ENCODE data around the gene CLCN7.

- TF ChIP-seq, protein P1, sequence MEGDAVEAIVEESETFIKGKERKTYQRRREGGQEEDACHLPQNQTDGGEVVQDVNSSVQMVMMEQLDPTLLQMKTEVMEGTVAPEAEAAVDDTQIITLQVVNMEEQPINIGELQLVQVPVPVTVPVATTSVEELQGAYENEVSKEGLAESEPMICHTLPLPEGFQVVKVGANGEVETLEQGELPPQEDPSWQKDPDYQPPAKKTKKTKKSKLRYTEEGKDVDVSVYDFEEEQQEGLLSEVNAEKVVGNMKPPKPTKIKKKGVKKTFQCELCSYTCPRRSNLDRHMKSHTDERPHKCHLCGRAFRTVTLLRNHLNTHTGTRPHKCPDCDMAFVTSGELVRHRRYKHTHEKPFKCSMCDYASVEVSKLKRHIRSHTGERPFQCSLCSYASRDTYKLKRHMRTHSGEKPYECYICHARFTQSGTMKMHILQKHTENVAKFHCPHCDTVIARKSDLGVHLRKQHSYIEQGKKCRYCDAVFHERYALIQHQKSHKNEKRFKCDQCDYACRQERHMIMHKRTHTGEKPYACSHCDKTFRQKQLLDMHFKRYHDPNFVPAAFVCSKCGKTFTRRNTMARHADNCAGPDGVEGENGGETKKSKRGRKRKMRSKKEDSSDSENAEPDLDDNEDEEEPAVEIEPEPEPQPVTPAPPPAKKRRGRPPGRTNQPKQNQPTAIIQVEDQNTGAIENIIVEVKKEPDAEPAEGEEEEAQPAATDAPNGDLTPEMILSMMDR (conservative IDR thresholded peaks at IDR 0.05; ENCODE audit: low read depth in 2 of 2) = no peak
- no peak for TF ChIP-seq EZH2 (IDR thresholded peaks at IDR 0.05; ENCODE audit: low read depth, unreplicated experiment)
- no peak for TF ChIP-seq REST (IDR thresholded peaks at IDR 0.05; ENCODE audit: unreplicated experiment)
- no peak for TF ChIP-seq ETS1 (IDR thresholded peaks at IDR 0.05)
- no peak for TF ChIP-seq POLR2AphosphoS5 (IDR thresholded peaks at IDR 0.05; ENCODE audit: low read depth)
- no peak for TF ChIP-seq EZH2phosphoT487 (IDR thresholded peaks at IDR 0.05; ENCODE audit: unreplicated experiment)
- no peak for TF ChIP-seq ZNF462 (CRISPR knock-in tag; IDR thresholded peaks at IDR 0.05)
- no peak for TF ChIP-seq CREB1 (CRISPR knock-in tag; IDR thresholded peaks at IDR 0.05; ENCODE audit: low read depth)
- no peak for TF ChIP-seq NANOG (IDR thresholded peaks at IDR 0.05; ENCODE audit: borderline replicate concordance)
- no peak for TF ChIP-seq JUNB (IDR thresholded peaks at IDR 0.05; ENCODE audit: unreplicated experiment)
- no peak for TF ChIP-seq ZNF331 (CRISPR knock-in tag; IDR thresholded peaks at IDR 0.05; ENCODE audit: low read depth)
- TF ChIP-seq ZNF114 (CRISPR knock-in tag; IDR thresholded peaks at IDR 0.05) = no peak
Observed at GRCh38 chr16:1446296-1447080, 28.3 kb downstream of the CLCN7 start.

Data from GM23338 (cell line).